IgD-negative memory B cell (primary cell): ENCODE data around the gene IFNB1. TPM values are rescaled to one million over a fixed set of nuclear protein-coding genes. Genes with fewer than 3 reads are reported as not detected.
A peak's percentile ranks its signal among the peaks of the same experiment; 100 is the strongest.

Experiments
- H3K27ac Mint-ChIP-seq, 3 donors: one replicate each; pipeline ENCODE4 v1.8.0; 2020 to 2022; ENCODE audit warnings: mild to moderate bottlenecking in 3 of 3, mixed read lengths in 3 of 3, moderate library complexity in 1 of 3
- H3K27me3 Mint-ChIP-seq: one replicate; pipeline ENCODE4 v1.8.0; 2021; ENCODE audit warnings: mixed read lengths
- H3K36me3 Mint-ChIP-seq: one replicate; pipeline ENCODE4 v1.8.0; 2020; ENCODE audit warnings: mild to moderate bottlenecking, mixed read lengths
- H3K4me1 Mint-ChIP-seq, 3 donors: one replicate each; pipeline ENCODE4 v1.8.0; 2020 to 2022; ENCODE audit warnings: mixed read lengths in 3 of 3, mild to moderate bottlenecking in 1 of 3
- H3K4me3 Mint-ChIP-seq, 4 donors: one replicate each; pipeline ENCODE4 v1.8.0; 2020 to 2022; ENCODE audit warnings: mild to moderate bottlenecking in 4 of 4, mixed read lengths in 4 of 4, moderate library complexity in 3 of 4
- H3K9me3 Mint-ChIP-seq, 3 donors: one replicate each; pipeline ENCODE4 v1.8.0; 2020 to 2021; ENCODE audit warnings: mixed read lengths in 3 of 3, mild to moderate bottlenecking in 1 of 3
- polyA plus RNA-seq: library from polyadenylated mRNA; unstranded; fragments of 300-500 nt; fragmentation: Illumina TruSeq; gene quantifications from one replicate; pipeline ENCODE4 v1.2.3, GENCODE V29; 2021

The IFNB1 gene
- polyA plus RNA-seq = not detected

GRCh38 chr9:21077781-21078180 is at the start of gene IFNB1:
TSS of gene IFNB1 (minus strand) at chr9:21077942. CDS start at chr9:21077869, 73 bp downstream.
- Mint-ChIP-seq H3K27ac (no peak within 1 kb of the TSS), H3K27me3 (no peaks in the 10 kb centered on the region), H3K36me3 (peaks cover 2% of the 10 kb centered on the region), H3K9me3 (peaks cover 0 to 3% (median 0%) of the 10 kb centered on the region in 3 donors), H3K4me1 (peaks cover 0 to 5% (median 3%) of the 10 kb centered on the region in 3 donors), H3K4me3 (no peak within 1 kb of the TSS)

GRCh38 chr9:21121595-21122251 is 44.0 kb upstream of the IFNB1 start:
- no peak overlapping the region for H3K4me3 Mint-ChIP-seq
- H3K9me3 Mint-ChIP-seq = peaks cover 0 to 3% (median 0%) of the 10 kb centered on the region in 3 donors
- H3K27me3 Mint-ChIP-seq = peaks cover 4% of the 10 kb centered on the region
- no peak overlapping the region for H3K27ac Mint-ChIP-seq
- no peaks in the 10 kb centered on the region for H3K36me3 Mint-ChIP-seq
- no peaks in the 10 kb centered on the region for H3K4me1 Mint-ChIP-seq

GRCh38 chr9:21121079-21121478 is 43.3 kb upstream of the IFNB1 start:
- Mint-ChIP-seq H3K36me3 (no peaks in the 10 kb centered on the region), H3K9me3 (peaks cover 0 to 3% (median 0%) of the 10 kb centered on the region in 3 donors), H3K4me1 (no peaks in the 10 kb centered on the region), H3K27me3 (peaks cover 3% of the 10 kb centered on the region), H3K4me3 (no peak overlapping the region), H3K27ac (no peak overlapping the region)

- Mint-ChIP-seq H3K9me3 (peaks cover 0 to 2% (median 0%) of the 10 kb centered on the region in 3 donors), H3K4me1 (no peaks in the 10 kb centered on the region), H3K27ac (no peak overlapping the region), H3K27me3 (no peaks in the 10 kb centered on the region), H3K4me3 (peak overlapping the region in 1 of 4 donors; percentile 35), H3K36me3 (no peaks in the 10 kb centered on the region)
Measured at GRCh38 chr9:21119093-21119770, 41.5 kb upstream of the IFNB1 start.

GRCh38 chr9:21114311-21114710 is 36.6 kb upstream of the IFNB1 start:
- Mint-ChIP-seq H3K36me3 (no peaks in the 10 kb centered on the region), H3K4me3 (no peak overlapping the region), H3K27ac (no peak overlapping the region), H3K4me1 (no peaks in the 10 kb centered on the region), H3K9me3 (no peaks in the 10 kb centered on the region), H3K27me3 (peaks cover 2% of the 10 kb centered on the region)

- no peak overlapping the region for H3K4me3 Mint-ChIP-seq
- H3K36me3 Mint-ChIP-seq = no peaks in the 10 kb centered on the region
Measured at GRCh38 chr9:21110708-21111576, 33.2 kb upstream of the IFNB1 start.

GRCh38 chr9:21104787-21105186 is 27.0 kb upstream of the IFNB1 start:
- H3K27ac Mint-ChIP-seq = no peak overlapping the region
- H3K9me3 Mint-ChIP-seq = no peaks in the 10 kb centered on the region
- no peaks in the 10 kb centered on the region for H3K36me3 Mint-ChIP-seq
- H3K27me3 Mint-ChIP-seq = peaks cover 6% of the 10 kb centered on the region
- H3K4me1 Mint-ChIP-seq = peaks cover 3 to 9% (median 6%) of the 10 kb centered on the region in 3 donors
- no peak overlapping the region for H3K4me3 Mint-ChIP-seq

More at GRCh38 chr9:21110708-21111576, 33.2 kb upstream of the IFNB1 start:
- Mint-ChIP-seq H3K27ac (no peak overlapping the region), H3K4me1 (no peaks in the 10 kb centered on the region), H3K9me3 (no peaks in the 10 kb centered on the region), H3K27me3 (peaks cover 2% of the 10 kb centered on the region)

GRCh38 chr9:21102305-21102704 is 24.6 kb upstream of the IFNB1 start:
- H3K27me3 Mint-ChIP-seq = peaks cover 6% of the 10 kb centered on the region
- H3K36me3 Mint-ChIP-seq = no peaks in the 10 kb centered on the region
- H3K9me3 Mint-ChIP-seq = no peaks in the 10 kb centered on the region
- H3K27ac Mint-ChIP-seq = no peak overlapping the region
- H3K4me1 Mint-ChIP-seq = peaks cover 9 to 21% (median 16%) of the 10 kb centered on the region in 3 donors
- no peak overlapping the region for H3K4me3 Mint-ChIP-seq

- peaks cover 14 to 30% (median 27%) of the 10 kb centered on the region in 3 donors for H3K4me1 Mint-ChIP-seq
- H3K36me3 Mint-ChIP-seq = no peaks in the 10 kb centered on the region
- peaks cover 4% of the 10 kb centered on the region for H3K27me3 Mint-ChIP-seq
- H3K4me3 Mint-ChIP-seq = no peak overlapping the region
- H3K27ac Mint-ChIP-seq = no peak overlapping the region
- no peaks in the 10 kb centered on the region for H3K9me3 Mint-ChIP-seq
Measured at GRCh38 chr9:21097817-21098216, 20.1 kb upstream of the IFNB1 start.

GRCh38 chr9:21096901-21097255 is 19.1 kb upstream of the IFNB1 start:
- H3K4me3 Mint-ChIP-seq = peak overlapping the region in 1 of 4 donors; percentile 67
- no peaks in the 10 kb centered on the region for H3K36me3 Mint-ChIP-seq
- H3K27me3 Mint-ChIP-seq = no peaks in the 10 kb centered on the region
- H3K9me3 Mint-ChIP-seq = peaks cover 0 to 2% (median 0%) of the 10 kb centered on the region in 3 donors
- H3K27ac Mint-ChIP-seq = no peak overlapping the region
- H3K4me1 Mint-ChIP-seq = peaks cover 14 to 30% (median 27%) of the 10 kb centered on the region in 3 donors

GRCh38 chr9:21096172-21096900 is 18.6 kb upstream of the IFNB1 start:
- Mint-ChIP-seq H3K9me3 (peaks cover 0 to 2% (median 0%) of the 10 kb centered on the region in 3 donors), H3K27me3 (no peaks in the 10 kb centered on the region), H3K4me1 (peaks cover 14 to 30% (median 27%) of the 10 kb centered on the region in 3 donors), H3K36me3 (no peaks in the 10 kb centered on the region), H3K4me3 (peak overlapping the region in 2 of 4 donors; percentile 21 to 67), H3K27ac (no peak overlapping the region)

GRCh38 chr9:21095561-21095960 is 17.8 kb upstream of the IFNB1 start:
- peaks cover 0 to 2% (median 0%) of the 10 kb centered on the region in 3 donors for H3K9me3 Mint-ChIP-seq
- H3K27ac Mint-ChIP-seq = no peak overlapping the region
- no peaks in the 10 kb centered on the region for H3K36me3 Mint-ChIP-seq
- H3K4me3 Mint-ChIP-seq = no peak overlapping the region
- H3K27me3 Mint-ChIP-seq = no peaks in the 10 kb centered on the region
- H3K4me1 Mint-ChIP-seq = peaks cover 11 to 26% (median 25%) of the 10 kb centered on the region in 3 donors

GRCh38 chr9:21086538-21086937 is 8.8 kb upstream of the IFNB1 start:
- H3K9me3 Mint-ChIP-seq = peaks cover 2 to 5% (median 4%) of the 10 kb centered on the region in 3 donors
- H3K36me3 Mint-ChIP-seq = peaks cover 1% of the 10 kb centered on the region
- peaks cover 3% of the 10 kb centered on the region for H3K27me3 Mint-ChIP-seq
- H3K27ac Mint-ChIP-seq = no peak overlapping the region
- peaks cover 0 to 3% (median 2%) of the 10 kb centered on the region in 3 donors for H3K4me1 Mint-ChIP-seq
- no peak overlapping the region for H3K4me3 Mint-ChIP-seq

- peaks cover 1% of the 10 kb centered on the region for H3K36me3 Mint-ChIP-seq
- H3K27ac Mint-ChIP-seq = no peak overlapping the region
- H3K4me1 Mint-ChIP-seq = peaks cover 0 to 5% (median 3%) of the 10 kb centered on the region in 3 donors
- H3K4me3 Mint-ChIP-seq = no peak overlapping the region
- peaks cover 2 to 5% (median 4%) of the 10 kb centered on the region in 3 donors for H3K9me3 Mint-ChIP-seq
- H3K27me3 Mint-ChIP-seq = peaks cover 2% of the 10 kb centered on the region
Measured at GRCh38 chr9:21085005-21085404, 7.3 kb upstream of the IFNB1 start.
